Caco-2 (cell line): ENCODE data around the gene FANCC. TPM values are rescaled to one million over a fixed set of nuclear protein-coding genes. Genes with fewer than 3 reads are reported as not detected.

Experiments
- BruUV-seq: library from RNA; stranded (reverse); fragments of 400-500 nt; replicated peaks from 2 replicates; lab custom pipeline; 2021; lab: Mats Ljungman, UMichigan
- CTCF ChIA-PET: fragments of 300-600 bp; sonication (Branson Sonifier 250); formaldehyde crosslinking; loops from one replicate; lab custom pipeline; 2022; ENCODE audit warnings: antibody characterized with exemption; lab: Charles Lee
- POLR2A ChIA-PET: fragments of 300-600 bp; sonication (Branson Sonifier 250); formaldehyde crosslinking; loops from one replicate; lab custom pipeline; 2022; ENCODE audit warnings: antibody characterized with exemption; lab: Charles Lee
- DNase-seq, 2 experiments: peaks; one replicate each; pipeline versions ENCODE4 v3.0.0 to v3.0.0-alpha.2; 2020 to 2022
- H3K27me3 ChIP-seq: replicated peaks from 2 replicates; pipeline ENCODE4 v1.6.0; 2011; ENCODE audit warnings: low read length; ENCODE audit not compliant: control insufficient read depth, insufficient read depth
- H3K36me3 ChIP-seq: 2 replicates; pipeline ENCODE4 v1.5.1; 2011; ENCODE audit warnings: low read length; ENCODE audit not compliant: control insufficient read depth, insufficient read depth
- H3K4me1 ChIP-seq: fragments of 250-450 bp; sonication (Bioruptor Pico); 2 replicates; pipeline ENCODE4 v1.5.1; 2020; ENCODE audit warnings: mild to moderate bottlenecking
- H3K4me3 ChIP-seq: 2 replicates; pipeline ENCODE4 v1.5.1; 2011; ENCODE audit warnings: low read depth, mild to moderate bottlenecking, control low read depth, low read length
- H3K9me3 ChIP-seq: fragments of 250-450 bp; sonication (Bioruptor Pico); 2 replicates; pipeline ENCODE4 v1.5.1; 2020; ENCODE audit warnings: mild to moderate bottlenecking, moderate library complexity
- H3K27ac Mint-ChIP-seq: one replicate; pipeline ENCODE4 v1.8.0; 2022; ENCODE audit warnings: mixed read lengths; ENCODE audit not compliant: unreplicated experiment
- H3K27me3 Mint-ChIP-seq: one replicate; pipeline ENCODE4 v1.8.0; 2022; ENCODE audit warnings: mixed read lengths; ENCODE audit not compliant: insufficient read depth, unreplicated experiment
- H3K36me3 Mint-ChIP-seq: one replicate; pipeline ENCODE4 v1.8.0; 2022; ENCODE audit warnings: mild to moderate bottlenecking, mixed read lengths; ENCODE audit not compliant: insufficient read depth, unreplicated experiment
- H3K4me1 Mint-ChIP-seq: one replicate; pipeline ENCODE4 v1.8.0; 2022; ENCODE audit warnings: low read depth, mixed read lengths; ENCODE audit not compliant: unreplicated experiment
- H3K4me3 Mint-ChIP-seq: one replicate; pipeline ENCODE4 v1.8.0; 2022; ENCODE audit warnings: mild to moderate bottlenecking, moderate library complexity, mixed read lengths; ENCODE audit not compliant: unreplicated experiment
- H3K9me3 Mint-ChIP-seq: one replicate; pipeline ENCODE4 v1.8.0; 2022; ENCODE audit warnings: mixed read lengths; ENCODE audit not compliant: unreplicated experiment
- CTCF ChIP-seq, 2 experiments: fragments of 200-600 bp in 1 of 2; IDR thresholded peaks; 1 replicate in 1 of 2; 2 replicates in 1 of 2; pipeline versions ENCODE4 v1.5.1 to v1.8.0; 2011 to 2022; ENCODE audit warnings: antibody characterized with exemption in 1 of 2, control low read depth in 1 of 2, inconsistent platforms in 1 of 2, low read depth in 1 of 2, low read length in 1 of 2, mild to moderate bottlenecking in 1 of 2, moderate library complexity in 1 of 2; ENCODE audit not compliant: insufficient read depth in 1 of 2, severe bottlenecking in 1 of 2, unreplicated experiment in 1 of 2
- intact Hi-C: fragments of 100-400 bp; cut with micrococcal nuclease; formaldehyde crosslinking; loops from one replicate; pipeline ENCODE4 v1.10.0; 2022; ENCODE audit not compliant: unreplicated experiment
- total RNA-seq: library from RNA; stranded (reverse); gene quantifications from 2 replicates; pipeline ENCODE4 v1.2.3, GENCODE V29; 2022

FANCC gene
- total RNA-seq, 1 experiment from 2014 or later = 29.2 TPM

DNA sequence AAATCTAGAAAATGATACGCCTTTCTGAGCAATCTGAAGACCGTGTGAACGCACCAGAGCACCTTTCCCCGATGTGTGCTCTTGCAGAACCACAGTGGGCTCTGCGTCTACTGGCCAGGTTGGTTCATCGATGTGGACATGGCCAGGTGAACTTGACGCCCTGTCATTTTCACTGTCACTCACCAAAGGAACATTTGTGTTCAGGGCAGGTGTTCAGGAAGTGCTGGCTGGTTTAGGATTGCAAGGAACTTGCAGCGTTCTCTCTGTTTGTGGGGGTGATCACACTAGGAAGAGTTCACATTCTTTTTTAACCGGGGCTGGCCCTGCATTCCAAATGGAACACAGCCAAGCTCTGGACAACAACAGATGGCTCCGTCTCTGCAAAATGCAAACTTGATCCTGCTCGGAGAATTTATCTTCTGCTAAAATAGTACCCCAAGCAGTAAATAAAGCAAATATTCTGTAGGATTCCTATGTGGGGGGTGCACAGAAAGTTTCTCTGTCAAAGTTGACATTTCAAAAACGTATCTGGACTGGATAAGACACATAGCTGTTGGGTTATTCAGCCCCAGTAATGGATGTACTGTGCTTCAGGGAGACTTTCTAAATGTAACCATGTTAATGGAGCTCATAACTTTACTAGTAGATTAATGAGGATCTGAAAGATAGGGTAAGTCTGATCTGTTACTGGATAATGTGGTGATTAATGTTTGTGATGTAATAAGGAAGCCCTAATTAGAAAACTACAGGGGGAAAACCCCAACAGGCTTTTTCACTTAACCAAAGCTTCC lies 45.7 kb upstream of the FANCC start:
- ChIA-PET POLR2A (no interaction called here), CTCF (no interaction called here)
- H3K27me3 Mint-ChIP-seq = no peaks in the 10 kb centered on the region
- H3K9me3 Mint-ChIP-seq = no peaks in the 10 kb centered on the region
- no peak overlapping the region for H3K4me3 Mint-ChIP-seq
- Histone ChIP-seq H3K4me1 (no peaks in the 10 kb centered on the region), H3K36me3 (no peaks in the 10 kb centered on the region), H3K27me3 (no peaks in the 10 kb centered on the region), H3K4me3 (no peak overlapping the region), H3K9me3 (no peaks in the 10 kb centered on the region)
- H3K36me3 Mint-ChIP-seq = no peaks in the 10 kb centered on the region
- no TSS peak for BruUV-seq
- peaks cover 6% of the 10 kb centered on the region for H3K4me1 Mint-ChIP-seq
- H3K27ac Mint-ChIP-seq = no peak overlapping the region
- DNase-seq = no peak
- no peak for TF ChIP-seq CTCF (IDR thresholded peaks at IDR 0.05; ENCODE audit: insufficient read depth in 1 of 2, low read depth in 1 of 2, low read length in 1 of 2, severe bottlenecking in 1 of 2, unreplicated experiment in 1 of 2)
- intact Hi-C loops = no loop called here

GRCh38 chr9:95360866-95361265 lies 43.4 kb upstream of the FANCC start:
- BruUV-seq = no TSS peak
- Histone ChIP-seq H3K36me3 (no peaks in the 10 kb centered on the region), H3K9me3 (no peaks in the 10 kb centered on the region), H3K4me3 (no peak overlapping the region), H3K4me1 (no peaks in the 10 kb centered on the region), H3K27me3 (no peaks in the 10 kb centered on the region)
- CTCF ChIA-PET = no interaction called here
- no peak overlapping the region for H3K27ac Mint-ChIP-seq
- no peak for DNase-seq
- H3K4me1 Mint-ChIP-seq = peaks cover 6% of the 10 kb centered on the region
- H3K36me3 Mint-ChIP-seq = no peaks in the 10 kb centered on the region
- POLR2A ChIA-PET = no interaction called here
- intact Hi-C loops = no loop called here
- H3K9me3 Mint-ChIP-seq = no peaks in the 10 kb centered on the region
- H3K27me3 Mint-ChIP-seq = no peaks in the 10 kb centered on the region
- no peak for TF ChIP-seq CTCF (IDR thresholded peaks at IDR 0.05; ENCODE audit: insufficient read depth in 1 of 2, low read depth in 1 of 2, low read length in 1 of 2, severe bottlenecking in 1 of 2, unreplicated experiment in 1 of 2)
- no peak overlapping the region for H3K4me3 Mint-ChIP-seq

- no peak overlapping the region for H3K4me3 Mint-ChIP-seq
- no peaks in the 10 kb centered on the region for H3K4me1 Mint-ChIP-seq
- CTCF ChIA-PET = no interaction called here
- H3K36me3 ChIP-seq = no peaks in the 10 kb centered on the region
- H3K9me3 Mint-ChIP-seq = no peaks in the 10 kb centered on the region
- no peaks in the 10 kb centered on the region for H3K9me3 ChIP-seq
- H3K27me3 ChIP-seq = no peaks in the 10 kb centered on the region
- intact Hi-C loops = no loop called here
- TF ChIP-seq CTCF (IDR thresholded peaks at IDR 0.05; ENCODE audit: insufficient read depth in 1 of 2, low read depth in 1 of 2, low read length in 1 of 2, severe bottlenecking in 1 of 2, unreplicated experiment in 1 of 2) = no peak
- DNase-seq = no peak
- no peaks in the 10 kb centered on the region for H3K36me3 Mint-ChIP-seq
- H3K4me1 ChIP-seq = no peaks in the 10 kb centered on the region
- POLR2A ChIA-PET = no interaction called here
- no peak overlapping the region for H3K27ac Mint-ChIP-seq
- no peak overlapping the region for H3K4me3 ChIP-seq
- H3K27me3 Mint-ChIP-seq = no peaks in the 10 kb centered on the region
- no TSS peak for BruUV-seq
These were observed 39.8 kb upstream of the FANCC start for GRCh38 chr9:95357316-95357715.
